ENCODE measurements around the gene QSOX2. TPM values are rescaled to one million over a fixed set of nuclear protein-coding genes. Genes with fewer than 3 reads are reported as not detected.

The QSOX2 gene
- total and polyA plus RNA-seq, 8 donors: 6.8 to 19.1 (median 10.9) TPM

GRCh38 chr9:136204145-136204805 lies 41.3 kb downstream of the QSOX2 start:
- Histone ChIP-seq H3K27me3 (peaks cover 0 to 40% (median 10%) of the 10 kb centered on the region in 4 donors), H3K4me3 (no peak overlapping the region), H3K27ac (no peak overlapping the region), H3K9me3 (no peaks in the 10 kb centered on the region), H3K36me3 (no peaks in the 10 kb centered on the region), H3K4me1 (no peaks in the 10 kb centered on the region)
- WGBS, 2 donors: 43 to 46% methylated on average over 22 to 25 of the region's 25 CpGs
- TF ChIP-seq CTCF (IDR thresholded peaks at IDR 0.05): no peak
- intact Hi-C loops (cut with DNase I): no loop called here
- FAIRE-seq: no peak
- peak in 1 of 6 donors; percentile 71 for DNase-seq
- ATAC-seq: no peak

GRCh38 chr9:136203408-136204144 lies 42.0 kb downstream of the QSOX2 start:
- H3K36me3 ChIP-seq: no peaks in the 10 kb centered on the region
- H3K27ac ChIP-seq: no peak overlapping the region
- no peak for TF ChIP-seq CTCF (IDR thresholded peaks at IDR 0.05)
- peaks cover 0 to 43% (median 12%) of the 10 kb centered on the region in 4 donors for H3K27me3 ChIP-seq
- intact Hi-C loops (cut with DNase I): no loop called here
- no peak for FAIRE-seq
- peak in 1 of 6 donors; percentile 70 for DNase-seq
- H3K4me3 ChIP-seq: no peak overlapping the region
- WGBS, 2 donors: 16 to 20% methylated on average over 25 to 33 of the region's 33 CpGs
- no peak for ATAC-seq
- H3K4me1 ChIP-seq: no peaks in the 10 kb centered on the region
- no peaks in the 10 kb centered on the region for H3K9me3 ChIP-seq

- Histone ChIP-seq H3K4me1 (no peaks in the 10 kb centered on the region), H3K9me3 (no peaks in the 10 kb centered on the region), H3K27me3 (peaks cover 0 to 43% (median 12%) of the 10 kb centered on the region in 4 donors), H3K36me3 (no peaks in the 10 kb centered on the region), H3K4me3 (no peak overlapping the region), H3K27ac (no peak overlapping the region)
- FAIRE-seq (no peak), ATAC-seq (no peak), DNase-seq (peak in 1 of 6 donors; percentile 72)
- WGBS, 2 donors: 12 to 15% methylated on average over 63 to 99 of the region's 99 CpGs
- no peak for TF ChIP-seq CTCF (IDR thresholded peaks at IDR 0.05)
- intact Hi-C loops (cut with DNase I): no loop called here
These were observed 42.9 kb downstream of the QSOX2 start for GRCh38 chr9:136202454-136203407.

- FAIRE-seq: no peak
- 6% methylated on average over 61 to 85 of the region's 85 CpGs for WGBS, 2 donors
These were observed 43.8 kb downstream of the QSOX2 start for GRCh38 chr9:136201609-136202453.

More at GRCh38 chr9:136201609-136202453, 43.8 kb downstream of the QSOX2 start:
- Histone ChIP-seq H3K27me3 (peaks cover 0 to 43% (median 16%) of the 10 kb centered on the region in 4 donors), H3K9me3 (no peaks in the 10 kb centered on the region), H3K4me1 (no peaks in the 10 kb centered on the region), H3K27ac (no peak overlapping the region), H3K36me3 (no peaks in the 10 kb centered on the region), H3K4me3 (no peak overlapping the region)
- no peak for TF ChIP-seq CTCF (IDR thresholded peaks at IDR 0.05)
- ATAC-seq: peak in 3 of 4 donors; percentile 34 to 79 (median 57)
- peak in 2 of 6 donors; percentile 57 to 74 for DNase-seq
- intact Hi-C loops (cut with DNase I): no loop called here

All from pancreas (tissue), 10 donors.